Activated CD8-positive, alpha-beta memory T cell treated with anti-CD3 and anti-CD28 coated beads, Interleukin-2, amount 50 U/mL, for 1 hour (primary cell): ENCODE data around the gene LCN6.
"Not testable (repeated sequence)": the region's sequence is repeated elsewhere in the genome, so short reads cannot be mapped to it uniquely, and the experiment has no call there.

ENCODE experiments used
- DNase-seq: peaks from one replicate; pipeline ENCODE4 v3.0.0-alpha.2; 2020; ENCODE audit errors: extremely low read depth

The LCN6 gene

DNA sequence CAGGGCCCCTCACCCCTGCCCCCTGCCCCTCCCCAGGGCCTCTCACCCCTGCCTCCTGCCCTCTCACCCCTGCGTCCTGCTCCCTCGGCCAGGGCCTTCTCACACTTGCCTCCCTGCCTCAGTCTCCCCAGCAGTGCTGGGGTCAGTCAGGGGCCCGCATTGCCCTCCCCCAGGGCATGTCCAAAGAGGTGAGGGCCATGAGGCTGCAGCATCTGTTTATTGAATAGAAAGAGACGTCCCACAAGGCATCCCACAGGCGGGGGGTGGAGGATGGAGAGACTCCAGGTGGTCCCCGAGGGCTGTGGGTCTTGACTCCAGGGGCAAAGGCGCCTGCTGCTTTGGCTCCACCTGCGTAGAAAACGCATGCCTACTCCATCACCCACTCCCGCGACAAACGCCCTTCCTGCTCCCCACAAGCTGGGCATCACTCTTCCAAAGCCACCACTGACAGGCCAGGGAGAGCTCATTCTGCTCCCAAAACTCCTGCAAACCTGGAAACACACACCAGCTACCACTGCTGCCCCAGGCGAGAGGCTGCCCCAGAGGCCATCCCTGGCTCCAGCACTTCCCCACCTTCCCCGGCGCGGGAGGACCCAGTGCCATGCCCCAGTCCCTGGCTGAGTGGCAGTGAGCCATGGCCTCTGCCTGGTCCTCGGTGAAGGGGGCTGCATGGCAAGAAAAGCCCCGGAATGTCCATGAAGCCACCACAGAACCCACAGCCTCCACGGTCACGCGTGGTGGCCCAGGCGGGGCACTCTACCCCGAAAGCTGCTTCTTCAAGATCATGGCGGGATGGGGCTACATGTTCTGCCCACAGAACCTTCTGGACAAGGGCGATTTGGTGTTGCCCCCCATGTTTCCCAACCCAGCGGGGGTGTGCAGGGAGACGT, 11.4 kb upstream of the LCN6 start:
- DNase-seq = no peak

DNA sequence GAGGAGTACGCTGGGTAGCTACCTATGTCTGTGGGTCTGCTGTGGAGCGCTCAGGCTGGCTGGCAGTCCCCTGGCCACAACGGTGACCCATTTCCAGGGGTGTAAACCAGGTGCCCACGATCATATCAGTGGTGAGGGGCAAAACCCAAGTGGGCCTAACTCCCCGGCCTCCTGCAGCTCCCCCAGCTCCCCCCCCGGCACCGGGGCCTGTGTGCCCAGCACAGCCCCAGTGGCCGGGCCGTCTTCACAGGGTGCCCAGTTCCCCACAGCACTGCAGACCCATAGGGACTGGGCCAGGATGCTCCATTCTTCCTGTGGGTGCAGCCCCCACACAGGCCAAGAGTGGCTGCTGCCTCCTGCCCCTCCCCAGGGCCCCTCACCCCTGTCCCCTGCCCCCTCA, 10.7 kb upstream of the LCN6 start:
- DNase-seq = no peak

GRCh38 chr9:136757751-136758140, 9.4 kb upstream of the LCN6 start:
- DNase-seq = no peak

DNA sequence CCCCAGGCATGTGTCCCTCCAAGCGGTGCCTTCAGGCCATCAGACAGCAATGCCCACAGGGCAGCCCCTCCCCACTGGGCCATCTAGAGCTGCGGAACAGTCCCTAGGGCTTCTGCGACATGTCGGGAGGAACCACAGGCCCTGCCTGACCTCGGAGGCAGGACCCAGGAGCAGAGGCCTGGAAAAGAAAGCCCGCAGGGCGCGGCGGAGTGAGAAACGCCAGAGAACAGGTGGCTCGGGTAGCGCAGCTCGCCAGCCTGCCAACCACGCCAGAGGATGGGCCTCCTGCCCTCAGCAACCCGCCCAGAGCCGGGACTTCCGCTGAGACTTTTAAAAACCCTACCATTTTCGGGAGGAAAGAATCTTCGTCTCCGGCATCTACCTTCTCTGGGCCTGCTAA, 9.0 kb upstream of the LCN6 start:
- no peak for DNase-seq

DNA sequence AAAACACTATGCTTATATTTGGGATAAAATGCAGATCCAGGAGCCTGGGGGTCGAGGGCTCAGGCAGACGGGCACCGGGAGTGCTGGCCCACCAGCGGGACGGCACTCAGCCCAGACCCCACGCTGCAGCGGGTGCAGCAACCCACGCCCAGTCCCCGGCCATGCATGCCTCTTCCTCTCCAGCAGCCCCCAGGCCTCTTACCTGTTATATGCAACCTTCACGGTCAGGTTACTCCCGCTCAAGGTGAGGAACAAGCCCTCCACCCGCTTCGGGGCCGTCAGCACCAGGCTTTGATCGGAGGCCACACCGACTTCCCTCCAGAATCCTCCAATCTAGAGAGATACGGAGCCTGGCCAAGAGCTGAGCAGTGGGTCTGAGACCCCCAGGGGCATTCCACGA, 8.5 kb upstream of the LCN6 start:
- no peak for DNase-seq

DNA sequence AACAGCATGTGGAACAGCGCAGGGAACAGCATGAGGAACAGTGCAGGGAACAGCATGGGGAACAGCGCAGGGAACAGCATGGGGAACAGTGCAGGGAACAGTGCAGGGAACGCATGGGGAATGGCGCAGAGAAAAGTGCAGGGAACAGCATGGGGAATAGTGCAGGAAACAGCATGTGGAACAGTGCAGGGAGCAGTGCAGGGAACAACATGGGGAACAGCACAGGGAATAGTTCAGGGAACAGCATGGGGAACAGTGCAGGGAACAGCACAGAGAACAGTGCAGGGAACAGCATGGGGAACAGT, 7.8 kb upstream of the LCN6 start:
- DNase-seq = no peak

GRCh38 chr9:136755302-136756133, 7.2 kb upstream of the LCN6 start:
- DNase-seq = not testable (repeated sequence)

GRCh38 chr9:136754626-136755301, 6.4 kb upstream of the LCN6 start:
- no peak for DNase-seq

- DNase-seq = no peak
Observed at GRCh38 chr9:136754059-136754572, 5.8 kb upstream of the LCN6 start.

DNA sequence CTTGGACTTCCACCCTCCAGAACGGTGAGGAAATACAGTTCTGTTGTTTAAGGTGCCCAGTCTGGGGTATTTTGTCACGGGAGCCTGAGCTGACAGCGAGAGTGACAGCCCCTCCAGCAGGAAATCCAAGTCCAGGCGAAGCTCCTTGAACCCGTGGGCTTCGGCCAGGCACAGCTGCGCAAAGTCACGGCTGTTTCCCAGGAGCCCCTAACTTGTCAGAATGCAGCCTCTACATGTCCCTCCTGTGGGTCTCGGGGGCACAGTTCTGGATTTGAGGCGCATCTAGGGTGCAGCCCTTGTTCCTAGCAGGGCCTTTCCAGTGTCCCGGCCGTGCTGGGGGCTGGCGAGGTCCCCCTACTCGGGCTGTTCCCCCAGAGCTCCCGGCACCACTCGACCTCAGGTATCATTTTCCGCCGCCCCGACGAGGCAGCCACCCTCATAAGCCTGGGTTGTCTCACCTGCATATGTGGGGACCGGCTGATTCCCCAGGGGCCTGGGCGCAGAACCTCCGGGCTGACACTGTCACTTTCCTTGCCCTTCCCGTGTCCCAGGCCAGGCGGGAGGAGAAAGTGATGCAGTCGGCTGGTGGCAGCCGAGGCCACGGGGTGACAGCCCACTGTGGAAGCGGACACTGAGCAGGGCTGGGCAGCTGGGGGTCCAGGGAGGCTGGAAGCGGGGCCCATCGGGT, 5.2 kb upstream of the LCN6 start:
- DNase-seq = no peak

- no peak for DNase-seq
Observed at GRCh38 chr9:136751814-136752213, 3.5 kb upstream of the LCN6 start.

DNA sequence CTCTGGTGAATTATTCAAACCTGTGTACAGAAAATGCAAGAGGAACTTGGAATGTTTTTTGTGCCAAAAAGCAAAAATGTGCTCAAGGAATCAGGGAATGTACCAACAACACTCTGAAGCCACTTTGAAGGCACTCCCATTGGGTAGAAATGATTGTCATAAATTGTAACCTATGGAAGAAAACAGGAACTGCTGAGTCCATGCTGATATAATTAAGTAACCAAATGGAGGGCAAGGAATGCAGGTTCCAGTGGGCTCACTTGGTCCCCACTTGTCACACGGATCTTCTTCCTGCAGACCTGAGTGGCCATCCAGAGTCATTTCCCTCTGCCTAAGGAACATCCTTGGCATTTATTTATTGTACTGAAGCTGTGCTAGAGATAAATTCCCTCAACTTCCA, 2.9 kb upstream of the LCN6 start:
- no peak for DNase-seq

DNA sequence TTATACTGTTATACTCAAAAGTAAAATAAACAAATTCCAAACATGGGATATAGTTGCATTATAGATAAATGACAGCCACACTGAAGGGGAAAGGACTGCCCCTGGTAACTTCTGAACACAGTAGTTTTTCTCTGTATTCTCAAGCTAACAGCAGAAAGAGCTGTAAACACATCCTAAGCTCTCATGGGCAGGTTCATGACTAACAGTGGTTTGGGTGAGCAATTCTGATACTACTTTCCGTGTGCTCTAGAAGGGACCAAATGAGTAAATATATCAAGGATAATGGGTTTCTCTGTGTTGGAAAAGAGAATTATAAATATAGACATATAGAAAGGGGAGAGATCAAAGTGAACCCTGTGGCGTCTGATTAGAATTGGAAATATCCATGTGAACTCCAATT, 2.2 kb upstream of the LCN6 start:
- no peak for DNase-seq

GRCh38 chr9:136748666-136749611, 614 bp upstream of the LCN6 start:
- no peak for DNase-seq

GRCh38 chr9:136747161-136748060, 914 bp downstream of the LCN6 start:
- no peak for DNase-seq

GRCh38 chr9:136746621-136747020, 1.7 kb downstream of the LCN6 start:
- no peak for DNase-seq

GRCh38 chr9:136746155-136746490, 2.2 kb downstream of the LCN6 start:
- DNase-seq = no peak

DNA sequence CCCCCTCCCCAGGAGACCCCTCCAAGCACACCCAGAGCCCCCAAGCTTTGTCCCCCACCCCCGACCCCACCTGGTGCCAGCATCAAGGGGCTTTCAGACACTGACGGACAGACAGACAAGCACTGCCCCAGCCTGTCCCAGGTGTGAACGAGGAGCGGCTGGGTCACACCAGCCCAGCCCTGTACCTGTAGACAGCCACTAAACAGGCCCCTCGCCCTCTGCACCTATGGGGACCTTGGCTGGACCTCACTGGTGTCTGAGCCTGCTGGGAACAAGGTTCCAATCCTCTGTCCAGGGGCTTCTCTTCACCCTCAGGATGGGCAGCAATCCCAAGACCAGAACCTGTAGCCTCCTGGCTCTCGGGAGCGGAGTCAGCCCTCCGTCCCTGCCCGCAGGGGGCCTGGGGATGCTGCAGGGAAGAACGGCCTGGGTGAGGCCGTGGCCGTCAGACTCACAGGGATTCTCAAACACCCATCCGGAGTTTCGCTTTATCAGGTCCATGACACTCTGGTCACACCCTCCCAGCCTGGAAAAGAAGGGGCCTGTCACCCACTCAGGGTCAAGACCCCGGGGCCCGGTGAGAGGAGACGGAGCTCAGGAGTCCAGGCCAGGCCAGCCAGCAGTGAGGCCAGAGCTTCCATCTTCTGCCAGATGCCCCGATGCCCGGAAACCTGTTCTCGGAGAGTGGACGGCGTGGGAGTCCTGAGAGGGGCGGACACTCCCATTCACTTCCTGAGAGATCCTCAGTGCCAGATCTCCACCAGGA, 2.8 kb downstream of the LCN6 start:
- DNase-seq = no peak

GRCh38 chr9:136744773-136745172, 3.6 kb downstream of the LCN6 start:
- DNase-seq = no peak
